ENCODE results near the gene ANGEL1. TPM values are rescaled to one million over a fixed set of nuclear protein-coding genes. Genes with fewer than 3 reads are reported as not detected.

Gene ANGEL1
- total and polyA plus RNA-seq, 2 experiments from 2014 or later = 5.3 to 31.6 TPM

GRCh38 chr14:76779221-76780057 is 33.2 kb downstream of the ANGEL1 start (continued):
- TF ChIP-seq, protein P1, sequence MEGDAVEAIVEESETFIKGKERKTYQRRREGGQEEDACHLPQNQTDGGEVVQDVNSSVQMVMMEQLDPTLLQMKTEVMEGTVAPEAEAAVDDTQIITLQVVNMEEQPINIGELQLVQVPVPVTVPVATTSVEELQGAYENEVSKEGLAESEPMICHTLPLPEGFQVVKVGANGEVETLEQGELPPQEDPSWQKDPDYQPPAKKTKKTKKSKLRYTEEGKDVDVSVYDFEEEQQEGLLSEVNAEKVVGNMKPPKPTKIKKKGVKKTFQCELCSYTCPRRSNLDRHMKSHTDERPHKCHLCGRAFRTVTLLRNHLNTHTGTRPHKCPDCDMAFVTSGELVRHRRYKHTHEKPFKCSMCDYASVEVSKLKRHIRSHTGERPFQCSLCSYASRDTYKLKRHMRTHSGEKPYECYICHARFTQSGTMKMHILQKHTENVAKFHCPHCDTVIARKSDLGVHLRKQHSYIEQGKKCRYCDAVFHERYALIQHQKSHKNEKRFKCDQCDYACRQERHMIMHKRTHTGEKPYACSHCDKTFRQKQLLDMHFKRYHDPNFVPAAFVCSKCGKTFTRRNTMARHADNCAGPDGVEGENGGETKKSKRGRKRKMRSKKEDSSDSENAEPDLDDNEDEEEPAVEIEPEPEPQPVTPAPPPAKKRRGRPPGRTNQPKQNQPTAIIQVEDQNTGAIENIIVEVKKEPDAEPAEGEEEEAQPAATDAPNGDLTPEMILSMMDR (conservative IDR thresholded peaks at IDR 0.05; ENCODE audit: low read depth in 2 of 2) = no peak
- TF ChIP-seq ZNF331 (CRISPR knock-in tag; IDR thresholded peaks at IDR 0.05; ENCODE audit: low read depth) (no peak), REST (IDR thresholded peaks at IDR 0.05; ENCODE audit: unreplicated experiment) (no peak), NANOG (IDR thresholded peaks at IDR 0.05; ENCODE audit: borderline replicate concordance) (no peak), ETS1 (IDR thresholded peaks at IDR 0.05) (no peak), POLR2AphosphoS5 (IDR thresholded peaks at IDR 0.05; ENCODE audit: low read depth) (no peak), CREB1 (CRISPR knock-in tag; IDR thresholded peaks at IDR 0.05; ENCODE audit: low read depth) (no peak), EZH2 (IDR thresholded peaks at IDR 0.05; ENCODE audit: low read depth, unreplicated experiment) (no peak)

- Mint-ChIP-seq H3K36me3 (ENCODE audit: low read depth) (peaks cover 19% of the 10 kb centered on the region; the same call in 2 of the 3 replicates), H3K4me3 (no peak overlapping the region), H3K27ac (no peak overlapping the region)
Observed at GRCh38 chr14:76778546-76779215, 34.0 kb downstream of the ANGEL1 start.

More at GRCh38 chr14:76778546-76779215, 34.0 kb downstream of the ANGEL1 start:
- Mint-ChIP-seq H3K9me3 (no peaks in the 10 kb centered on the region), H3K27me3 (ENCODE audit: insufficient read depth, low read depth, poor library complexity) (peaks cover 18% of the 10 kb centered on the region), H3K4me1 (peaks cover 27% of the 10 kb centered on the region)
- no peak overlapping the region for H3K4me3 ChIP-seq
- no peaks in the 10 kb centered on the region for H3K27me3 ChIP-seq (ENCODE audit: insufficient read depth)
- H3K27ac ChIP-seq (ENCODE audit: low read depth) = no peak overlapping the region
- H3K9me2 ChIP-seq (ENCODE audit: insufficient read depth) = no peaks in the 10 kb centered on the region
- no peaks in the 10 kb centered on the region for H3K79me2 ChIP-seq (replicated peaks; ENCODE audit: insufficient read depth)
- ATAC-seq (no peak), DNase-seq (ENCODE audit: low spot score) (no peak)
- H2AFZ ChIP-seq = no peak overlapping the region
- TF ChIP-seq POLR2AphosphoS5 (IDR thresholded peaks at IDR 0.05; ENCODE audit: low read depth) (no peak), JUNB (IDR thresholded peaks at IDR 0.05; ENCODE audit: unreplicated experiment) (no peak), NANOG (IDR thresholded peaks at IDR 0.05; ENCODE audit: borderline replicate concordance) (no peak), EZH2phosphoT487 (IDR thresholded peaks at IDR 0.05; ENCODE audit: unreplicated experiment) (no peak)
- peaks cover 3% of the 10 kb centered on the region; the same call in 1 of the 2 replicates for H3K36me3 ChIP-seq (ENCODE audit: insufficient read depth)
- 0 out of 2 replicates have a peak, but pooled peaks cover 3% of the 10 kb centered on the region for H4K20me1 ChIP-seq (replicated peaks; ENCODE audit: insufficient read depth)
- no peak overlapping the region for H3K4me2 ChIP-seq
- no peaks in the 10 kb centered on the region for H3K4me1 ChIP-seq (ENCODE audit: insufficient read depth)
- H3F3A ChIP-seq (replicated peaks; ENCODE audit: low read depth) = no peaks in the 10 kb centered on the region
